GM21576 (cell line): ENCODE results near the gene BANK1.
A peak's percentile ranks its signal among the peaks of the same experiment; 100 is the strongest.

Experiments
- ATAC-seq: cut with Tn5 transposase; IDR thresholded peaks from one replicate; pipeline ENCODE4 v1.9.1; 2021; ENCODE audit warnings: mild to moderate bottlenecking, moderate library complexity; ENCODE audit not compliant: unreplicated experiment

BANK1 gene

DNA sequence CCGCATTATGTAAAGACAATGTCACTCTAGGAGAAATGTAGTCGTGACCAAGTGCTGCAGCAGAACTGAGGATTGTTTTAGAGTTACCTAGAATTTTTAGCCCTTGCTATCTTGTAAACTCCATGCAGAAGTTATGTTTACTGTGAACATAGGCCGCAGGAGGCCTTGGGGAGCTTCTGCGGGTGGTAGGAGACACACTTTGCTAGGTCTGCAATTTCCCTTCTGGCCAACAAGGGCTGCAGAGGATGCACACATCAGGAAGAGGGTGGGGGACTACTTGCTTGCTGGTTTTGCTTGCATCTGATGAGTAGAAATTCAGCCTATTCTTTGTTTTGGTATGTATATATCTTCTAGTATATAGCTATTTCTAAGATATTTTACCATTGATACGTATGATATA is 23.1 kb downstream of the BANK1 start:
- ATAC-seq, result peak; percentile 71

DNA sequence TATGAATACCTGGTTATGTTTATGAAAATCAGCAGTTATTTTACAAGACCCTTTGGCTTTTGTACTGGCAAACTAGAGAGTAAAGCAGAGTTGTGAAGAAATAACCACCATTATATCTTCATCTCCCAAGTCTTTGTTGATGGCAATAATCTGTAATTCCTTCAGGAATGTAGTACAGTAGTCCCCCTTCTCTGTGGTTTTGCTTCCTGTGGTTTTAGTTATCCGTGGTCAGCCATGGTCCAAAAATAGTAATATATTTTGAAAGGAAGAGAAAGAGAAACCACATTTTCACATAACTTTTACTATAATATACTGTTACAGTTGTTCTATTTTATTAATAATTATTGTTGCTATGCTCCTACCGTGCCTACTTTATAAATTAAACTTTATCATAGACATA is 27.8 kb downstream of the BANK1 start:
- no peak for ATAC-seq

DNA sequence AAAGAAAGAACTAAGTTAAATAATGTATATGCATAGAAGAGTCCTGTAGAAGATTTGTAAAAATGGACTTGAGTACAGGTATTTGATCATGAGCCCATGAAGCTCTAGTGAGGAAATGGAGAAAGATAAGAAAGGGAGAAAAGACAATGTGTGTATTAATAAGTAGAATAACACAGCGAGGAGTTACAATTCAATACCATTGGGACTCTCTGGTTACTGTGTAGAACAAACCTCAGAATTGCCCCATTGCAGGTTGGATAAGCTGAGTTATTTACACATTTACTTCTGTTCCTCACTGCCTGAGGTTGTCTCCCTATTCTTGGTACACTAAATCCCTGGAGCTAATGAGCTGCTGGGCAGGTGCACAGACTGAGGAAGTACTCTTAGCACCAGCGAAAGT is 33.3 kb downstream of the BANK1 start:
- ATAC-seq, result no peak

DNA sequence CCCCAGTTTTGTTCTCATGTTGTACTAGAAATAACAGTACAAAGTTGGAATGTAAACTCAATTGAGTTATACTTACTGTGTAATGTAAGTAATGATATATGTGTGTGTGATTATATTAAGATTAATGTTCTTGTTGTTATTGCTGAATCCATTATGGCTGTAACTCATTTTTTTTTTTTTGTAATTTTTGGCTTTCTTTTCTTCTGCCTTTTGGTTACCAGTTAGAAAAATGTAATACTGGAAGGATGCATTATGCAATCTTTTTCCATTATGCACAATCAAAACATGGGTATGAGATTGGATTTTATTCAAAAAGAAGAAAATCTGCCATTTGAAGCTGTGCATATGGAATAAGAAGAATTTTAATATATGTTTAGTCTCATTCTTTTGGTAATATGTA is 34.0 kb downstream of the BANK1 start:
- no peak for ATAC-seq

DNA sequence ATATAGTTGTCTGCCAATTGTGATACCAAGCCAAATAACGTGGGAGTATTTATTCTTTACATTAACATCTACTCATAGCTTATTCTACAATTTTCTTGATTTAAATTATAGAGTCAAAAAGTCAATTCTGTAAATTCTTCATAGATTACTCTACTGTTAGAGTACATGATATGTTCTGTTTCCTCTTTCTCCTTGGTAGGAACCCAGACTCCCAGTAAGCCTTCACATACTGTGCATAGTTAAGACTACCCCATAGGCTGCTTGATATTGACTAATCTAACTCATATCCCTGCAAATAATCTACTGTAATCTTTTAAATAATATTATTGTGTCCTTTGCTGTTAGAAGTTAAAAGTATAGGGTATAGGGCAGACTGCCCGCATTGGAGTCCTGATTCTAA is 35.4 kb downstream of the BANK1 start:
- ATAC-seq, result no peak

DNA sequence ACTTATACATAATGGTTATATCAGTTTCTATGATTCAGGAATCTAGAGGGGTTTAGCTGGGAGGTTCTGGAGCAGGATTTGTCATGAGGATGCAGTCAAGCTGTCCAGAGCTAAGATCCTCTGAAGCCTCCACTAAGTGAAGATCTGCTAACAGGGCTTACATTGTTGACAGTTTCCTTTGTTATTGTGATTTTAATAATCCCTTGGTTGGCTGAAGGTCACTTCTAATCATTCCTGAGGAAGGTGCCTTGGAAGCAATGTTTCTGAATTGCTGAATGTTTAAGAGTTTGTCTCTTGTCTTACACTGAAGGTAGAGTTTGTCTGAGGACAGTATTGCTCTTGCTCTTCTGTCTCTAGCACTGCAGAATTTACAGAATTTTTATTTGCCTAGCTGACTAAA is 41.3 kb downstream of the BANK1 start:
- ATAC-seq, result no peak

DNA sequence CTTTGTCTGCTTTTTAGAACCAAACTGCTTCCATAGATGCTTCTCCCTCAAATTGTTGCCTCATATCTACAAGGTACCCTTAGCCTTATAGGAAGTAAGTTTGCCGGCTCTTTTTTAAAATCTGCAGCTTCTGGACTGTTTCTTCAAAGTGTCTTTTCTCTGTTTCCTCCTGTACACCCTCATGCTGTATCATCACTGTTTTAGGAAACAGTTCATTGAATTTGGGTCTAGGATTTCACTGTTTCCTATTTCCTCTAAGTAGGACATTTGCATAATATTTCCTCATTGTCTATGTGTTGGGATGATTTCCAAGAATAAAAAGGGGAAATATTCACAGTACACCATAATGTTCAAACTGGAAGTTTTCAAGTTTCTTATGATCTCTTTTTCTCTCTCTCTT is 43.0 kb downstream of the BANK1 start:
- no peak for ATAC-seq

DNA sequence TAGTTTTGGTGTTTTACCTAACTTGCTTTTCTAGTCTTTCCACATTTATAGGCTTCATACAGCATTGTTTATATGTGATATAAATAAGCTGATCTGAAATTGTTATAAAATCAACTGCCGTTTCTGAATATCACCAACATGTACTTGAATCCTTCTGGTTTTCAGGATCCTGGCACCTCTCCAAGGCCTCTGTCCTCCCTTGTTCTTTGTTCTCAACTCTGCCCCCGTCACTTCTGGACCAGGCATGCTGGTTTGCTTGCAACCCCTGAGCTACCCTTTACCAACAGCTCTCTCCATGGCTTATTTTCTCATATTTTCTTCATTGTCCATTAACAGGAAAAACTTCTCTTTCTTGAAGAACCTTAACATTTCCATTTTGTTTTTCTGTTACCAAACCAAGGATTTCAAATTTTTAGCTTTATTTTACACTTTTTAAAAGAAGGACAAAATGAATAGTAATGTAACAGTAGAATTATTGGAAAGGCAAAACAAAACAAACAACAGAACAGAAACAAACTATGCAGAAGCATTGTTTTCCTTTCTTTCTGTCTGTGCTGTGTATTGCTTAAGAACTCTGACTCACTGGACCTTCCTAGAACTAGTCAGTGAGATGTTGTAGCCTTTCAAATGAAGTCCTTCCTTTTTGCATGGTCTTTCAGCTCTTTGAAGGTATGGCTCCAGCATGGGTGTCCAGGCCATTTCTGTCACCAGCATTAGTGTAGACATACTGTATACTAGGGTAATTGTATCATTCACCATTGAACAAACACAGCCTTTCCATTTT is 44.8 kb downstream of the BANK1 start:
- ATAC-seq, result no peak

DNA sequence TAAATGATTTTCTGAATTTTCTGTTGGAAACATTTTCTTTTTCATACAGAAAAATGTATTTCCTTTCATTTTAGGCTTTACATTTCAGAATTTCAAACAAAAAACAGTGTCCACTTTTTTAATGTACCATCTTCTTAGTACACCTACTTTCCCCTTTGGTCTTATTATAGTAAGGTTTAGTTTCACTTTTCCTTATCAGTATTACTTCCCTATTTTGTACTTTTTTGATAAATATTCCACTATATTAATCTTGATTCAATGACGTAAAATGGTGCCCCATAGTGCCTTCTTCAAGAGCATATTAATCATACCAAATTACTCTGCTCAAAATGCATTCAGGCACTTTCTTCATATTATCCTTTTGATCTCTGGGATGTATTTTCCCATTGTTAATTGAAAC is 52.5 kb downstream of the BANK1 start:
- ATAC-seq, result no peak

DNA sequence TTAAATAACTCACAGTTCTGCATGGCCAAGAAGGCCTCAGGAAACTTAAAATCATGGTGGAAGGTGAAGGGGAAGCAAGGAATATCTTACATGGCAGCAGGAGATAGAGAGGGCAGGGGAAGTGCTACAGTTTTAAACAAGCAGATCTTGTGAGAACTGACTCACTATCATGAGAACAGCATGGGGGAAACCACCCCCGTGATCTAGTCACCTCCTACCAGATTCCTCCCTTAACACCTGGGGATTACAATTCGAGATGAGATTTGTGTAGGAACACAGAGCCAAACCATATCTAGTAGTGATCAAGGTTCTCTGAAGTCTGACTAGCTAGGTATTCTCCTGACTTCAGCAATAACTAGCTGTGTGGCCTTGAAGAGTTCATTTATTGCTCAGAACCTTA is 56.0 kb downstream of the BANK1 start:
- ATAC-seq, result no peak

DNA sequence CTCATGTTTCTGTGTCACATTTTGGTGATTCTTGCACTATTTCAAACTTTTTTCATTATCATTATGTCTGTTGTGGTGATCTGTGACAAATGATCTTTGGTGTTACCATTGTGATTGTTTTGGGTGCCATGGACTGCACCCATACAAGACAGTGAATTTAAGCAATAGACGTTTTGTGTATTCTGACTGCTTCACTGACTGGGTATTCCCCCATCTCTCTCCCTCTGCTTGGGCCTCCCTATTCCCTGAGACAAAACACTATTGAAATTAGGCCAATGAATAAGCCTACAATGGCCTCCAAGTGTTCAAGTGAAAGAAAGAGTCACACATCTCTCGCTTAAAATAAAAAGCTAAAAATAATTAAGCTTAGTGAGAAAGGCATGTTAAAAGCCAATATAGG is 60.2 kb downstream of the BANK1 start:
- ATAC-seq, result no peak

DNA sequence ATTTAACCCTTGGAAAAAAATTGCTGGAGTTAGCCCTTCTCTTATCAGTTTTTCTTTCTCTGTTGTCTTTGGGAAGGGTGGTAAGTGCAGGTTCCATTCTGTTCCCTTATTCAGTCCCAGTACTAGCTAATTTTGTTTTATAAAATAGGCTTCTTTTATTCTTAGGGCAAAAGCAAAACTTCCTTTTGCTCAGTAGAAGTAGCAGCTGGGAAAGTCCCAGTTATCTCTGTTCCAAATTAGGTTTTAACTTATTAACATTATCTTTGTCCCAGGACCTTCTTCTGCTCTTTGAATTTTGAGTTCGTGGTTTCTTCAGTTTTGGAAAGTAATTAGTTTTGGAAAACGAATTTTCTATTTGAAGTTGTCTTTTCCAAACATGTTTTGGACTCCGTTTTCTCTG is 61.1 kb downstream of the BANK1 start:
- no peak for ATAC-seq

DNA sequence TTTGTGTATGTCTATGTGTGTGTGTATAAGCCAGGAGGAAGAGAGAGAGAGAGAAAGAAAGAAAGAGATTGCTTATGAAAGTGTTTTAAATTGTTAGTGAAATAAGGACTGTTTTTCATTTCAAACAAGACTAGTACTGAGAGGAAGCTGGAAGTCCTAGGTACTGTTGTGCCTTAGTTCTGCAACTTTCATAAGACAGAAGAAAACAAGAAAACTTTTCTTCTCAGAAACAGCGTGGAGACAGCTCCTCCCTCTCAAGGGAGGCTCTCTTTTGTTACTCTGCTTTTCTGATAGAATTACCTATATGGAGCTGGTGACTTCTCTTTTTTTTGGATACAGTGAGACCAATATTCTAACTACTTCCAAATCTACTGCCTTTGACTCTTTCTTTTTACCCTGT is 62.5 kb downstream of the BANK1 start:
- ATAC-seq, result peak; percentile 67

DNA sequence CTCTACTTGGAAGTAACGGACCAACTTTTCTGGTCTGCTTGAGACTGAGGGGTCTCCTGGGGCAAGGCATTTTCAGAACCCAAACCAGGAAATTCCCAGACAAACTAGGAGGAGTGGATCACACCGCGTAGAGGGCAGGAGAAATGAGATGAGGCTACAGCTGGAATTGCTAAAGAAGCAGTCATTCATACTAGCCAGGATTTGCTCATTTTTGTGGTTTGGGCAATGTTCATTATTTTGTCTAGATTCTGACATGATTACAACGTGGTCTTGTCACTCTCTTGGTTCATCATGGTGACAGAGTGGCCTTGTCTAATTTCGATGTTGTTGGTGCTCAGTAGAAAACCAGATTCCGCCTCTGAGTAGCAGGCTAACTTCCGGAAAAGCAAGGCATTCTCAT is 63.2 kb downstream of the BANK1 start:
- no peak for ATAC-seq

DNA sequence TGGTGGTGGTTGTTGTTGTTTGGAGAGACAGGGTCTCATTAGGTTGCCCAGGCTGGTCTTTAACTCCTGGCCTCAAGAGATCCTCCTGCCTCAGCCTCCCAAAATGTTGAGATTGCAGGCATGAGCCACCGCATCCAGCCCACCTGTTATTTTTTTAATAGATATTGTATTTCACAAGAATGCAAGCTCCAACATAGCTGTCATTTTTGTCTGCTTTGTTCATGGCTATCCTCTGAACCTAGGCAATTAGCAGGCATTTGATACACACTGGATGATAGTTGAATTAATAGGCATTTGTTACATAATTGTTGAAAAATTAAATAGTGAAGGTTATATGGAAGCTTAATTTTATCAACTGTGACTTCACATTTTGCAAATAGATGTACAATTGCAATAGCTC is 64.7 kb downstream of the BANK1 start:
- no peak for ATAC-seq

DNA sequence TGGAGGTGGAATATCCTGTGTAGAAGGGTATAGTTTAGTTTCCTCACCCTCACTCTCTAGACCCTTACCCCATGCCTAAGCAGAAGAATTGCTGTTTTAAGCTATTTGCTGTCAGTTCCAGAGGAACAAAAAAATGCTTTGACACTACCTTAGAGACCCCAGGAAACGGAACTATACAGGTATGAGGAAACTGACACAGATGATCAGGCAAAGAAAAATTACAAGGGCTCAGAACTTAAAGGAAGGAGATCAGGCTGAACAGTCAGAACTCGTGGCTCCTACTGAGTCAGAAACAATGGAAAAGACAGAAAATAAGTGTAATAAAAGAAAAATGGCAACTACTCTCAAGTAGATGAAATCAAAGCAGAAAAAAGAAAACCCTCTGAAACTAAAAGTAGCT is 65.6 kb downstream of the BANK1 start:
- no peak for ATAC-seq

DNA sequence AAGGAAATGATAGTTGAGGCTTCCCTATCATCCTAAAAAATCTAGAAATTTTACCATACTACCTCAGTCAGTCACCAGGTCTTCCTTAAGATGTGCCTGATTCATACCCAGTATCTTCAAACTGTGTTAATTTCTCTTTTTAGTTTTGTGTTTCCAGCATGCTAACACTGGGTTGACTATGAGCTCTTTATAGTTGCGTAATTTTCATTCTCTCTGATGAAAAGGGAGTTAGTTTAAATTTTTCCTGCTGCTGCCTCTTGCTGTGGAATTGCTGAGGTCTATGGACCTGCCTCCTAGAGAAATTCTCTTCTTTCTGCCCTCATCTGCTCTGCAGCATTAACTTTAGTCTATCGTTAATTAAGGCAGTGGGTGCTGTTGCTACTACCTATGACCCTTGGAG is 66.6 kb downstream of the BANK1 start:
- no peak for ATAC-seq

DNA sequence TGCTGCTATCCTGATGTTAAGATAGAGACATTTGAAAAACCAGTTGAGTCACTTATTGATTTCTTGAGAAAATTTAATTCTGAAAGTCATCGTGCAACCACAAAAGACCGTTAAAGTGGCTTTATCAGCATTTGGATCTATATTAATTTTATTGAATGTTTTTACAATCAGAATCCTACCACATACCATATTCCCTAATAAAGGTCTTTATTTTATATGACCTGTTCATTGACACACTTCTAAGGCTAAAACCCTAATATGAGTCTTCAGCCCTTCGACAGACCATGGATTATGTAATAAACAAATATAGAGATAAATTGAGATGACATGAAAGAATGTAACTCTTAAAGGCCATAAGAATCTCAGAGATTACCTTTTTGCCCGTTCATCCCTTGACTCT is 68.1 kb downstream of the BANK1 start:
- no peak for ATAC-seq

DNA sequence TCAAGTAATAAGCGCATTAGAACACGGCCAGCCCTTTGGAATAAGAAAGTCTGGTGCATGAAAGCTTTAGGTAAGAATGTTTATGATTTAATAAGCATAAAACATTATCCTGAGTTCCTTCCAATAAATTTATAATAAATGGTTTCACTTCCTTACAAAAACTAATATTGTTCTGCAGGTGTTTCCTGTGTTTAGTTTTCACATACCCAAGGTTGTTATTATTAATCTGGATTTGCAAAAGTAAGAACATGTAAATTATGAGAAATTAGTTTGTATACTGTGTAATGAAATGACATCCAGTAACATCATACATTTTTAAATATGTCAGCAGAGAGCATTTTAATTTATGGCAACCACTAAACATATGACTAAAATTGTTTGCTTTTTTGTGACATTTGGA is 72.1 kb downstream of the BANK1 start:
- peak; percentile 71 for ATAC-seq

DNA sequence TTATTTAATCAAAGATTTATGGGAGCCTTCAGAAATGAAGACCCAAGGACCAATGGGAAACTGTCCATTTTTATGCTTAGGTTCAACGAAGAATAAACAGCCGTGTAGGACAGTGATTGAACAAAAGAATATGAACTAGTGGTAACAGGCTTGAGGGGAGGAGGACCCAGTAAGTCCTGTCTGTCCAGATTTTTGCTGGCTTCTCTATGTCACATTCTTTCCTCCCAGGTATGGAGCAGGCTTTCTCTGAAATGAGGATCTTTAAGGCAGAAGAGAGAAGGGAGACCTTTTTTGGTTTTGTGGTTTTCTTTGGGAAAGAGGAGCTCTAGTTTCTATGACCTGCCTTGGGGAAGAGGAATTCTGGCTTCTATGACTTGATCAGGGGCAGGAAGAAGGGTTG is 74.1 kb downstream of the BANK1 start:
- ATAC-seq, result no peak

DNA sequence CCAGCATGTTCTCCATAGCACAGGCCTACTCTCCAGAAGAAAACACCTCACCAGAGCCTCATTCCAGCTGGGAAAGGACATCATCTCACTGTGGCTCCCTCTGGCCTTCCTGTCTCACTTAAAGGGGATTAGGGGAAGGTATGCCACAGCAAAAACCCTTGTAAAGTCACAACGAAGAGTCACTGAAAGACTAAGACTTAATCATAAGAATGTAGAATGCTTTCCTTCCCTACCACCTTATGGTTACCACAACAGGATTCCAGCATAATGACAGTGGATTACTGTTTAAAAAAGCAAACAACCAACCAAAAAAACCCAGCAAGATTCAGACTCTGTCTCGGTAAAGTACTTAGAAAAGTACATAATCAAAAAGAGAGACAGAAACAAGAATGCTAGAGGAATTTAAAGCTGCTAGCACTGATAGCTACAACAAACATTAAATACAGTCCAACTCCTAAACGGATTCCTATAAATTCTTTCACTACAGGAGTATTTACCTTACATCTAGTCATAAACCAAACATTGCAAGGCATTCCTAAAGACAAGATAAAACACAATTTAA is 75.1 kb downstream of the BANK1 start:
- ATAC-seq, result no peak

DNA sequence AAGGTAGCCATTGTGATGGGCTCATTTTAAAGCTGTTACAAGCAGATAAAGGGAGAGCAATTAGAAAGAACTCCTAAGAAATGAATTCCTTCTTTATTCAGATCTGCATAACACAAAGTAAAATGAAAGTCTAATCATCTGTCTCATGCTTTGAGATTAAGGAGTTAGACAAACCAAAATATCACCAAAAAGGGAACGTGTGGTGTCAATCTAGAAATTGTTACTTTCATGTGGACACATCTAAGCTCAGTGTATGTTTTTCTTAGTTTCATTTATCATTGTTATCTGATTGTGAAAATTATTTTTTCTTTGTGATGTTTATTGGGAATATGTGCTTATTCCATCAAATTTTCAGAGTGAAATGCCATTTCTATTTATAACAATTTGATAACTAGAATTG is 80.3 kb downstream of the BANK1 start:
- ATAC-seq, result no peak
